ENCODE data around the gene GAMT. TPM values are rescaled to one million over a fixed set of nuclear protein-coding genes. Genes with fewer than 3 reads are reported as not detected.
A peak's percentile ranks its signal among the peaks of the same experiment; 100 is the strongest.

The GAMT gene
- total RNA-seq, 3 donors from 2014 or later = 16.0 to 25.9 (median 23.1) TPM

DNA sequence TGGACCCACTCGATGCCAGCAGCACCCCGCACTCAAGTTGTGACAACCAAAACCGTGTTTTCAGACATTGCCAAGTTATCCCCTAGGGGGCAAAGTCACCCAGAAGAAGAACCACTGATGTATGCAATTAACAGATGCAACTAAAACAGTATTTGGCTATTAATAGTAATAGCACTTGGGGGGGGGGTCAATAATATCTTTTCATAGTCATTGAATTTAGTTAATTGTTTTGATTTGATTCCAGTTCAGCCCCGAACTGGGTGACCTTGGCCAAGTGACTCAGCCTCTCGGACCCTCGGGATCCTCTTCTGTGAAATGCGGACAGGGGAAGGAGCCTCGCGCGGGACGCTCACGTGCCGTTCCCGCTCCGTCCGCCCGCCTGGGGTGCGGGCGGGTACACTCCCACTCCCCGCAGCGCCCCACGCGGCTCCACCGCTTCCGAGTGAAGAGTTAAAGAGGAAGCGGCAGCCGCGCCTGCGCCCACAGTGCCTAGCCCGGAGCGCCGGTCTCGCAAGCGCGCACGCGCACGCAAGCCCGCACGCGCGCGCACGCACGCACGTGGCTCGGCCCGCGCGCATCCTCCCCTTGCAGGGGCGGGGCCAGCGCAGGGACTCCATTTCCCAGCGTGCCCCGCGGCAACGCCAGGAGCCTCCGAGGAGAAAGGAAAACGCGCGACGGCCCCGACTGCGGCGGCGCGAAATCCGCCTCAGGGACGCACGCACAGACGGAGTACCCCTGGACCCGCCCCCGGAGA lies 5.6 kb upstream of the GAMT start:
- Mint-ChIP-seq H3K36me3 (ENCODE audit: insufficient read depth) (peaks cover 10% of the 10 kb centered on the region), H3K9me3 (no peaks in the 10 kb centered on the region), H3K4me1 (ENCODE audit: low read depth) (peaks cover 44% of the 10 kb centered on the region), H3K4me3 (peak overlapping the region; percentile 74), H3K27me3 (ENCODE audit: low read depth) (peaks cover 5% of the 10 kb centered on the region)
- DNase-seq = peak; percentile 99
- ATAC-seq = peak; percentile 77 to 78

DNA sequence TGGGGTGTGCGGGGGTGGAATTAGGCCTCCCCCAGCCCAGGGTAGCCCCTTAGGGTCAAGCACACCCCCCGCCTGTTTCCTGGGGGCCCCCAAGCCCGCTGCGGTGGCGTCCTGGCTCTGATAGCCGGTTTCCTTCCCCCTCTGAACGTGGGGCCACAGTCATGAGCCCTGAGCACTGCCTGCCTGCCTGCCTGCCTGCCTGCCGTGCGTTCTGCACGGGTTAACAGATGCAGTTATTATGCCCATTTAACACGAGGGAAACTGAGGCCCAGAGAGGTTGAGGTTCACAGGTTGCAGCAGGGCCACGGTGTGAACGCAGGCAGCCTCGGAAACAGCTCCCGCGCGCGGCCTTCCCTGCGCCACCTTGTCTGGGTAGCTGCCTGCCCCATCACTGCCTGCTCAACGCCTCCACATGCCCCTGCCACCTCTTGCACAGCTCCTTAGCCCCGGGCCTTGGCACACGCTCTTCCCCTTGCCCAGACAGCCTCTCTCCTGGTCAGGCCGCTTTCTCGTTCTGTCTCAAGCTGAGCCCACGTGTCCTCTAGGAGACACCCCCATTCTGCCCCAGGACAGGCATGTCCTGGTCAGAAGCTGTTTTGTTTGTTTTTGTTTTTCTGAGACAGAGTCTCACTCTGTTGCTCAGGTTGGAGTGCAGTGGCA lies 1.2 kb upstream of the GAMT start:
- H3K4me1 Mint-ChIP-seq (ENCODE audit: low read depth) = peaks cover 11% of the 10 kb centered on the region
- ATAC-seq (no peak), DNase-seq (no peak)
- H3K4me3 Mint-ChIP-seq = peak overlapping the region; percentile 47
- no peaks in the 10 kb centered on the region for H3K9me3 Mint-ChIP-seq
- H3K36me3 Mint-ChIP-seq (ENCODE audit: insufficient read depth) = no peaks in the 10 kb centered on the region
- H3K27me3 Mint-ChIP-seq (ENCODE audit: low read depth) = peaks cover 5% of the 10 kb centered on the region

- Mint-ChIP-seq H3K36me3 (ENCODE audit: insufficient read depth) (no peaks in the 10 kb centered on the region), H3K27me3 (ENCODE audit: low read depth) (peaks cover 5% of the 10 kb centered on the region), H3K4me1 (ENCODE audit: low read depth) (peaks cover 11% of the 10 kb centered on the region), H3K9me3 (no peaks in the 10 kb centered on the region), H3K4me3 (peak overlapping the region; percentile 53)
- DNase-seq = no peak
- no peak for ATAC-seq
Measured at GRCh38 chr19:1401889-1402217, 511 bp upstream of the GAMT start.

DNA sequence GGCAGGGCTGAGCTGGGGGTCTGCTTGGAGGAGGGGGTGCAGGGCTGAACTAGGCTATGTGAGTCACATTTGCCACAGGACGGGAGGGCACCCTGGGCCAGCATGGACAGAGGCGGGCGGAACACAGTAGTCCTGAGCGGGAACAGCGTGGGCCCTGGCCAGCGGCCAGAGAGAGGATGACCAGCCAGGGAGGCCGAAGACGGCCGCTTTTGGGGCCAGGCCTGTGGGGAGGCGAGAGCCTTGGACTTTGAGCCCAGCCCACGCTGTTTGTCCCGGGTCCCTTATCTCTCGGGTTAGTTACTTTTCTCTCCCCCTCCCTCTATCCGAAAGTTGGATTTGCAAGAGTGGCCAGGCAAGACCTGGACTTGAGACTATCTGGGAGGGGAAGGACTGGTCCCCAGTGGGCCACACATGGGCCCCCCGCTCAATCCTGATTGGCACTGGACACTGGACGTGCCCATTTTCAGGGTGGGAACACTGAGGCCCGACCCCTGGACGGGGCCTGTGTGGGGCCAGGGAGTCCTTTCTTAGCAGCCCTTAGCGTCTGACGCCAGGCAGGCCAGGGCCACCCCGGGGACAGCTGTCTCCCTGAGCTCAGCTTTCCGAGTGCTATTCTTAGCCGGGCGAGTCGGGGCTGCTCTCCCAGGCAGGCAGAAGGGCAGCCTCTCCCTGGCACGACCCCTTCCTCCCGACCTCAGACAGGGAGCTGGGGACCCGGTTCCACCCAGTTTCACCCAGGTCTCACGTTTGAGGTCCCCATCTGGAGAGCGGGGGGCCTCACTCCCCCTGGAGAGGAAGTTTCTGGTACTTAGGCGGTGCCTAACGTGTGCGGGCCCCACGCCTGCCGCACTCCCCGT lies 833 bp downstream of the GAMT start:
- Mint-ChIP-seq H3K36me3 (ENCODE audit: insufficient read depth) (no peaks in the 10 kb centered on the region), H3K9me3 (no peaks in the 10 kb centered on the region), H3K4me1 (ENCODE audit: low read depth) (peaks cover 11% of the 10 kb centered on the region), H3K27me3 (ENCODE audit: low read depth) (peaks cover 5% of the 10 kb centered on the region), H3K4me3 (peak overlapping the region; percentile 73)
- ATAC-seq (peak; percentile 32 to 39), DNase-seq (no peak)

GRCh38 chr19:1399745-1400144 lies 1.6 kb downstream of the GAMT start:
- DNase-seq (no peak), ATAC-seq (no peak)
- Mint-ChIP-seq H3K9me3 (no peaks in the 10 kb centered on the region), H3K4me3 (no peak overlapping the region), H3K27me3 (ENCODE audit: low read depth) (peaks cover 5% of the 10 kb centered on the region), H3K4me1 (ENCODE audit: low read depth) (peaks cover 11% of the 10 kb centered on the region), H3K36me3 (ENCODE audit: insufficient read depth) (no peaks in the 10 kb centered on the region)

GRCh38 chr19:1399079-1399478 lies 2.3 kb downstream of the GAMT start:
- H3K9me3 Mint-ChIP-seq = no peaks in the 10 kb centered on the region
- H3K4me3 Mint-ChIP-seq = no peak overlapping the region
- no peak for DNase-seq
- ATAC-seq = no peak
- peaks cover 11% of the 10 kb centered on the region for H3K4me1 Mint-ChIP-seq (ENCODE audit: low read depth)
- peaks cover 5% of the 10 kb centered on the region for H3K27me3 Mint-ChIP-seq (ENCODE audit: low read depth)
- no peaks in the 10 kb centered on the region for H3K36me3 Mint-ChIP-seq (ENCODE audit: insufficient read depth)

DNA sequence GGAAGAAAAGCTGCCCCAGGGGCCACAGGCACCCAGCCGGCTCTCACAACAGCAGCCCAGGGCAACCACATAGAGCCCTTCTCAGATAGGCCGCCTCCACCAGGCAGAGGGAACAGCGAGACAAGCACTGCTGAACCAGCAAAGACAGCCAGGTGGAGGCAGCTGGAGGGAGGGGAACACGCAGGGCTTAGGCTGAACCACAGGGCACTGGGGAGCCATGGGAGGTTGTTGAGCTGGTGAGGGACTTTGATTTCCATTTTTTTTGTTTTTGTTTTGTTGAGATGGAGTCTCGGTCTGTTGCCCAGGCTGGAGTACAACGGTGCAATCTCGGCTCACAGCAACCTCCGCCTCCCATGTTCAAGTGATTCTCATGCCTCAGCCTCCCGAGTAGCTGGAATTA lies 3.5 kb downstream of the GAMT start:
- Mint-ChIP-seq H3K9me3 (no peaks in the 10 kb centered on the region), H3K36me3 (ENCODE audit: insufficient read depth) (peaks cover 3% of the 10 kb centered on the region), H3K4me1 (ENCODE audit: low read depth) (peaks cover 8% of the 10 kb centered on the region), H3K4me3 (no peak overlapping the region), H3K27me3 (ENCODE audit: low read depth) (peaks cover 2% of the 10 kb centered on the region)
- DNase-seq (no peak), ATAC-seq (no peak)

DNA sequence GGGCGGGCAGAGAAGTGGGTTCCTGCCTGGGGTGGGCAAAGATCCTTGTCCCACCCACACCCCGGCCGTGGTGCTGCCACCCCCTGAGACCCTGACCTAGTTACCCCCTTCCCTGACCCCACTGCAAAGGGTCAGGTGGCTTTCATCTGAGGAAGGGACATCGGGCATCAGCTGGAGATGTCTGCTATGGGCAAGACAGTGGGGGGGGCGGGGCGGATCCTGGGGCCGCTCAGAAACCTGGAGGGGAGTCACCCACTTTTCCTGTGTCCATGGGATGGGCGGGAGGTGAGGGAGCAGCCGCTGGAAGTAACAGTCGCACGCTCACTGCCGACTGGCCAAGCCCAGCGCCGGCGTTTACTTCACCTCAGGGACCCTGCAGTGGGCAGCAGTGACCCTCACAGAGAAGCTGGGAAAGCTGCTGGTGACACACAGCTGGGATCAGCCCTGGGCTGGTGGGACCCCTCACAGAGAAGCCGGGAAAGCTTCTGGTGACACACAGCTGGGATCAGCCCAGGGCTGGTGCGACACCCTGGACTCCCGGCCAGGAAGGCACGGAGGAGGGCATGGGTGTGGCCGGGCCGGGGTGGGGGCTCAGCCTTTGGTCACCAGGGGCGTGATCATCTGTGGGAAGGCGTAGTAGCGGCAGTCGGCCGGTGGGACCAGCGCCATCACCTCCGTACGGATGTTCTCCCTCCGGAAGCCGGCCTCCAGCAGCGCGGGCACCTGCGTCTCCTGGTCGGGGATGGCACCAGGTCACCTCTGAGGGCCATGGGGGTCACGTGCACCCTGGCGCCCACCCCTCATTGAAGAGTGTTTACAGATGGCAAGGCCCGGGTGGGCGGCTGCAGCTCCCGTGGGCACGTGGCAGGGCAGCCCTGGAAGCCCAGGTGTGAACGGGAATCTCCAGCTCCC lies 4.3 kb downstream of the GAMT start:
- no peak overlapping the region for H3K4me3 Mint-ChIP-seq
- DNase-seq (no peak), ATAC-seq (no peak)
- H3K27me3 Mint-ChIP-seq (ENCODE audit: low read depth) = no peaks in the 10 kb centered on the region
- peaks cover 6% of the 10 kb centered on the region for H3K4me1 Mint-ChIP-seq (ENCODE audit: low read depth)
- no peaks in the 10 kb centered on the region for H3K9me3 Mint-ChIP-seq
- peaks cover 9% of the 10 kb centered on the region for H3K36me3 Mint-ChIP-seq (ENCODE audit: insufficient read depth)

- Mint-ChIP-seq H3K9me3 (no peaks in the 10 kb centered on the region), H3K4me3 (no peak overlapping the region), H3K27me3 (ENCODE audit: low read depth) (no peaks in the 10 kb centered on the region), H3K4me1 (ENCODE audit: low read depth) (peaks cover 6% of the 10 kb centered on the region), H3K36me3 (ENCODE audit: insufficient read depth) (peaks cover 10% of the 10 kb centered on the region)
- ATAC-seq = no peak
- DNase-seq = no peak
Measured at GRCh38 chr19:1396019-1396767, 5.1 kb downstream of the GAMT start.

- Mint-ChIP-seq H3K4me1 (ENCODE audit: low read depth) (peaks cover 6% of the 10 kb centered on the region), H3K4me3 (no peak overlapping the region), H3K27me3 (ENCODE audit: low read depth) (no peaks in the 10 kb centered on the region), H3K9me3 (no peaks in the 10 kb centered on the region), H3K36me3 (ENCODE audit: insufficient read depth) (peaks cover 12% of the 10 kb centered on the region)
- no peak for DNase-seq
- ATAC-seq = no peak
Measured at GRCh38 chr19:1395194-1396018, 5.9 kb downstream of the GAMT start.

- DNase-seq (no peak), ATAC-seq (no peak)
- no peaks in the 10 kb centered on the region for H3K27me3 Mint-ChIP-seq (ENCODE audit: low read depth)
- peaks cover 6% of the 10 kb centered on the region for H3K4me1 Mint-ChIP-seq (ENCODE audit: low read depth)
- no peak overlapping the region for H3K4me3 Mint-ChIP-seq
- no peaks in the 10 kb centered on the region for H3K9me3 Mint-ChIP-seq
- H3K36me3 Mint-ChIP-seq (ENCODE audit: insufficient read depth) = peaks cover 14% of the 10 kb centered on the region
Measured at GRCh38 chr19:1394252-1395193, 6.8 kb downstream of the GAMT start.

DNA sequence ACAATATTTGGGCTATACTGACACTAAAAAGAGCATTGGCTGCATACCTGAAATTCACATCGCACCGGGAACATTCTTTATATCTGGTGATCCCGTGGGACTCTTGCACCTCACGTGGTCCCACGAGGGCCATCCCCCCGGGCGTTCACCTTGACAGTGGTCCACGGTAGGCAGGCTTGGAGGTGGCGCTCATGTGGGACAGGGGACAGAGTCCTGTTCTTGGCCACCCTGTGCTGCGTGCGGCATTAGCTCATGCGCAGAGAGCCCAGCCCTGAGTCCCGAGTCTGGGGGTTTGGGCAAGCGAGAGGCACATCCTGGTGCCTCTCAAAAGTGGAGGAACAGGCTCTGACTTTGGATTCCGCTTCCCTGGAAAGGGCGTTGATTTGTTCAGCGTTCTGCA lies 7.5 kb downstream of the GAMT start:
- Mint-ChIP-seq H3K36me3 (ENCODE audit: insufficient read depth) (peaks cover 20% of the 10 kb centered on the region), H3K27me3 (ENCODE audit: low read depth) (no peaks in the 10 kb centered on the region), H3K4me3 (no peak overlapping the region), H3K9me3 (no peaks in the 10 kb centered on the region), H3K4me1 (ENCODE audit: low read depth) (peaks cover 6% of the 10 kb centered on the region)
- ATAC-seq (no peak), DNase-seq (no peak)

Data from activated T-cell treated with anti-CD3 and anti-CD28 coated beads, Interleukin-2, amount 50 U/mL, for 4 hours (primary cell).